HT-29 (cell line): ENCODE results near the gene ASIC3. TPM values are rescaled to one million over a fixed set of nuclear protein-coding genes. Genes with fewer than 3 reads are reported as not detected.
A peak's percentile ranks its signal among the peaks of the same experiment; 100 is the strongest.

Source experiments
- DNase-seq: peaks from one replicate; pipeline ENCODE4 v3.0.0-alpha.2; 2015; ENCODE audit warnings: low spot score
- total RNA-seq: library from RNA; depleted of rRNA; stranded (reverse); fragments of >200 nt; shearing (Covaris generic); gene quantifications from 2 replicates; pipeline ENCODE4 v1.2.3, GENCODE V29; 2014

ASIC3 gene
- total RNA-seq, 1 experiment from 2014 or later, result 2.2 TPM

DNA sequence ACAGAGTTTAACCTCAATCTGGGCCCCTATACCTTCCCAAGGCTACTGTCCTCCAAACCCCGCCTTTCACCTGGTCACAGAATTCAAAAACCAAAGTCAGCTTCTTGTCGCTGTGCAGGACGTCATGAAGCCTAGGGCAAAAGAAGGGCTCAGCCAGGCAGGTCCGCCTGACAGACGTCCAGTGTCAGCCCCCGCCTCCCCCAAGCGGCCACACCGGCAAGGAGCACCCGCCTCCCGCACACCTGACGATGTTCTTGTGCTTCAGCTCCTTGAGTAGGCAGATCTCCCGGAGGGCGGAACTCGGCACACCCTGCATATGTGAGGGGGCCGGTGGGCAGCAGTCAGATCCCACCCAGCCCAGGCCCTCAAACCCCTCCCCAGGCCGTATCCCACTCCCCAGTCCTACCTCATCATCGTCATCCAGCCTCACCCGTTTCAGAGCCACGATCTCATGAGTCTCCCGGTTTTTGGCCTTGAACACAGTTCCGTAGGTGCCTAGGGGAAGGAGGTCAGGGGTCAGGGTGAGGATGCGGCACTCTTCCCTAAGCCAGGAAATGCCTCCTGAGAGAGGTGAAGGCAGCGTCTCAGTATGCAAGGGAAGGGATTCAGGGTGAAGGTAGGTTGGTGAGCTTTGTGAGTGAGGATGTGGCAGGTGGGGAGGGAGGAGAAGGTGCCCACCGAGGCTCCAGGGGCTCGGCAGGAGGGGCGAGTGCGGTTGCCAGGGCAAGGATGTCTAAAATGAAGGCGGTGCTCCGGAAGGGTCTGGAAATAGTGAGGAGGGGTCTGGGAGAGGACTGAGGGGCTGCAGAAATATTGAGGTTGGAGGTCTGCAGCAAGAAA is 8.6 kb downstream of the ASIC3 start:
- no peak for DNase-seq

DNA sequence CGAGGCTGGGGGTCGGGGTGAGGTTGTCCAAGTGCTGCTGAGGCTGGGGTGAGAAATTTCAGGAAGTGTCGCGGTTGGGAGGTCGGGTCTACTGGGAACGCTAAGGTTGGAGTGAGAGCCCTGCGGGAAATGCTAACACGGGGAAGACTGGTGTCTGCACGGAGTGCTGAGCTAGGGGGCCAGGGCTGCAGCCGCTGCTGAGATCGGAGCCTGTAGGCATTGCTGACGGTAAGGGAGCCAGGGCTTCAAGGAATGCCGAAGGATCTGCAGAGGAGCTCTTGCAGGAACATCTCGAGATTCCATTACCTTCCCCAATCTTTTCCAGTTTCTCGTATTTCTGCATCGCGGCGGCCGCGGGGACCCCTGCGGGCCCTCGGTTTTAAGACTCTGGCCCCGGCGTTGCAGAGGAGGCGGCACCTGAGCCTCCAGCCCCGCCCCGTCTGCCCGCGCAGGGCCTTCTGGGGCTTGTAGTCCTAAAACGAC is 9.2 kb downstream of the ASIC3 start, which contains the start of gene CDK5:
TSS of gene CDK5 (minus strand) at position 392 of the 483 bp plus-strand sequence. CDS start at position 343, 49 bp downstream.
- DNase-seq, result no peak

DNA sequence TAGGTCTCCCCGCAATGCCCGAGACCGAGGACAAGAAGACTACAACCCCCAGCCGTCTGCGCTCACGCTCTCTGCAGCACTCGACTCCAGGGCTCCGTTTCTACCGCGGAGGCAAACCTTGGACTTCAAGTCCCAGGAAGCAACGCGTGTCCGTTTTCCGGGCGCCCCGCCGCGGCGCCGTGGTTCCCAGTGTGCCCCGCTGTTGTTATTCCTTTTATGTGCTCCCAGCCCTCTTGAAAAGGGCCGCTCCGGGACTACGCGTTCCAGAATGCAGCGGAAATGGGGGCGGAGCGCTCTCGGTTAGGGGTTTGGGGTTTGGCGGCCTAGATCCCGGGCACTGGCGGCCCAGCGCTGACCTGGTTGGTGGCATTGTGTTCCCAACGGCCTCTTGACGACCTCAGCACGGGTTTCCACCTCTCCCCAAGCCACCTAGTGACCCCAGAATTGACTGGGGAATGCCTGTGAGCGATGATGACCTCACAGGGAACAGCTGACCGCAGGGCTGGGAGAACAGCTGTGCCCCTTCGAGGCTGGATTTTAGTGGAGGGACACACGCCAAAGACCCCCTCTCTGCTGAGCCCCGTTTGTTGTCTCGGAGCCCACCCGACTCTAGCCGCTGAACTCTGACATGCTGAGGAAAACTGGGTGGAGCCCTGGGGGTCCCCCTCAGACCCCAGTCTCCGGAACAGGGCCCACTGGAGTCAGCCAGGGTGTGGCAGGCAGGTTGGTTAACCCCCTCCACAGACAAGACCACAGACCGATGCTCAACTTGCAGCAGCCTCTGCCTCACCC is 9.9 kb downstream of the ASIC3 start:
- peak; percentile 100 for DNase-seq

DNA sequence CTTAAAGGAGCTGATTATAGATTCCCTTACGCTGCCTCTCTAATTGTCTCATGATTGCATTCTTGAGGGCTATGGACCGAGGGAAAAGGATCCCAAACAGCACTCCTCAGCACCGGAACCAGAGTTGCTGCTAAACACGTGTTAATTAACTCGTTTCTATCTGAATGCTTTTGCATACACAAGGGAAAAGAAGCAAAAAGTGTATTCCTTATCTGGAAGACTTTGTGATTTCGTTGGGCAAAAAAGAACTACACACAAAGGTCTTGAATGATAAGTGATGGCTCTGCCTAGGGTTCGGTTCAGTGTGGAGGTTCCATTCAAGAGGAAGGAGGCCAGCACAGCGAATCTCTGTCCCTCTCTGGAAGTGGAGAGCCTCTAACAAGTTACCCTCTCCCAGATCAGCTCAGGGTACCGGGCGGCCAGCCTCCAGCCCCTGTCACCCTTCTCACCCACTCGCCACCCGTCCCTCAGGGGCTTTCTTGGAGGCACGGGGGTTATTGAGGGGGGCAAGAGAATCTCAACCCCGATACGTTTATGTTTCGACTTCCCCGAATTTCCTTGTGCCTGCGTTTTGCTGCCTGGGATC is 10.5 kb downstream of the ASIC3 start:
- DNase-seq, result peak; percentile 78

DNA sequence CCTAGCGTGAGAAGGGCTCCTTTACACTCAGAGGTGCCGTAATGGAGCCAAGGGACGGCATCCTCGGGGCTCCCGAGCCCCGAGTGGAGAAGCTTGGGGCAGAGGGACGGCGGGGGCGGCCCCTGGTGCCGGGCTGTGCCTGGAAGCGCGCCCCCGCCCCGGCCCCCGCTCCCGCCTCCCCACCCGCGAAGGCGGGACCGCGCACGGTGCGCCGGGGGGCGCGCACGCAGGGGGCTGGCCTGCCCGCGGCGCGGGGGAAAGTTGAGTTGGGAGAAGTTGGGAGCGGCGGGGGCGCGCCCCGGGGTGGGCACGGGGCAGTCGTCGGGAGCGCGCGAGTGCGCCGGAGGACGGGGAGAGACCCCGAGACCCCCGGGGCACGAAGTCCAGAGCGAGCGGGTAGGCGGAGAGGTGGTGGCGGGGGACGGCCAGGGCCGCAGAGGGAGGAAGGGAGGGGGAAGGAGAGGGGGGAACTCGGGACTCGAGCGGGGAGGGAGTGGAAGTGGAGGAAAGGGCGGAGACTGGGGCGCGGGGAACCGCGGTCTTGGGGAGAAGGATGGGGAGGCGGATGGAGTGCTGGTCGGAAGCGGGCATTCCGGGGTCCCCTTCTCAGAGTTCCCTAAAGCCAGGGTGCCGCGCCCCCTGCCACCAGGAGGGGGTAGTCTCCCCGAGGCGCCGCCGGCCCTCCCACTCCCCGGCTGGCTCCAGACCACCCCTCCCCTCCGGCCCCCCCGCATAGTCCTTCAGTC is 11.2 kb downstream of the ASIC3 start, which contains the start of gene SLC4A2:
TSS of gene SLC4A2 (plus strand) at position 223 of the 746 bp plus-strand sequence. CDS start 2,399 bp downstream, outside the sequence.
- peak; percentile 89 for DNase-seq

DNA sequence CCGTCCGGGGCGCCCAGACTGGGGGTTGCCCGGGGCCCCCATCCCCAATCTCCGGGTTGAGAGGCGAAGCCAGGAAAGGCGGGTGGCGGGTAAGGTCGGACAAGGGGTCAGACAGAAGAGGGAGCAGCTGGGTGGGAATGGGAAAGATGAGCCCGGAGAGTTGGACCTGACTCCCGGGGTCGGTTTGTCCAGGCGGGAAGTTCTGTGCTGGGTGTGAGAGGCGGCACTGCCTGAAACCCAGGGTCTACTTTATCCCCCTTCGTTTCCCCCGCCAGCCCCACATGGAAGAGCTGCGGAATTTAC is 11.7 kb downstream of the ASIC3 start:
- DNase-seq, result no peak

DNA sequence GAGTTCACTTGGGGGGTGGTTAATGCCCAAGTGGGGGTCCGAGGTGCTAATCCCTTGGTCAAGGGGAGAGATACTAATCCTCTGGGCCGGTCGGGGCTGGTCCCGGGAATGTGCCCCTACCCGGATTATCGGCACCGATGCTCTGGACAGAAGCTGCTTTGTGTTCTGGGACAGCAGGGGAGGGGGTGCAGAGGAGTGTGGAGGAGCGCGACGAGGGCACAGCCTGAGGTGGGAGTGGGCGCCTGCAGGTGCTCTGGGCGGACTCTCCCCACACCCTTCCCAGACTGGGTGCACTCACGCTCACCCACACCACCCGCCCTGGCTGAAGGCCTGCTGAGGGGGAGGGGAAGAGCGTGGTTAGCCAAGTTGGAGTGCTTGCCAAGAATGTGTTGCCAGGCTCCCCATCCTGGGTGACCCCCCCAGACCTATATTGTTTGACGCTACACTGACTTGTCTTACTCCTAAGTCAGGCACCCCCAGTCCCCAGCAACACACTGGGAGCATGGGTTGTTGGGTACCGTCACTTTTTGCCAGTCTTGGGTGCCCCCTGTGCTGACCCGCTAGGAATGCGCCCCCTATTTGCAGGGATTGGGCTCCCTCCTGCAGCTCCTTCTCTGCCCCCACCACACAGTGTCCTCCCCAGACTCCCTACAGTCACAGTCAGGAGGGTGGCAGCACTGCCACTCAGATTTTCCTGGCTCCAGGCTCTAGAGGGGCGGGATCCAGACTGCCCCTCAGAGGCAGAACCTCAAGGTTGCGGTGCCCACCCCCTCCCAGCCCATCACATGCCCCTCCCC is 12.3 kb downstream of the ASIC3 start:
- peak; percentile 89 for DNase-seq

DNA sequence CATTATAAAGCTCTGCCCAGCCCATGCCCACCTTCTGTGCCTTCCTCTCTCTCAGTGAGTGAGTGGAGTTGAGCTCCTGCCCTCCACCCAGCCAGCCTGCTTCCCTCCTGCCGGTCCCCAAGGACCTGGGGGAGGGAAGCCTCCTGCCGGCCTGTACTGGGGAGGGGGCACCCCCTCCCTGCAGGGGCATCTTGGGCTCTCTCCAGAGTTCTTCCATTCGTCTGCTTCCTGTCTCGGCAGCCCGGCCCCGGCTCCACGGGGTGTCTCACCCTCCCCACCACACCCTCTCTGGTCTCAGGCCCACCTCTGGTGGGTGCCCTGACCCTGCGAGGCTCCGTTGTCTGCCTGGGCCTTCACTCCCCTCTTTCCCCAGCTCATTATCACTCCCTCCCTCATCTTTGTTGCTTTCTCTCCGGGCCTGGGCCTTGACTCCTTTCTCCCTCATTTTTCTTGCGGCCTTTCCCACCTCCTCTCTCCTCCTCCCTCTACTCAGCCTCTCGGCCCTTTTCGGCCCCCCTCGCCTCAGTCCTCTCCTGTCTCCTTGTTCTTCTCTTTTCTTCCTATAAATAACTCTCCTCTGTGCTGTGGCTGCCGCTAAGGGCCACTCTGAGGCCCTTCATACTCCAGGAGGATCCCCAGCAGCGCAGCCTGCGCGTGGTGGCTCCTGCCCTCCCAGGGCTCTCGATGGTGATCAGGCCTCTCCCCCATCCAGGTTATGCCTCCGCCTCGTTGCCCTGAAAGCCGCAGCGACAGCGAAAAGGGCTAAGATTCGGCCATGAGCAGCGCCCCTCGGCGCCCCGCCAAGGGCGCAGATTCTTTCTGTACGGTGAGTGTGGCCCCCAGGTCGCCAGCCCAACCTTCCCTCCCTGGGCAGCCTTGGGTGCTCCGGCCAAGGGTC is 13.1 kb downstream of the ASIC3 start:
- no peak for DNase-seq

DNA sequence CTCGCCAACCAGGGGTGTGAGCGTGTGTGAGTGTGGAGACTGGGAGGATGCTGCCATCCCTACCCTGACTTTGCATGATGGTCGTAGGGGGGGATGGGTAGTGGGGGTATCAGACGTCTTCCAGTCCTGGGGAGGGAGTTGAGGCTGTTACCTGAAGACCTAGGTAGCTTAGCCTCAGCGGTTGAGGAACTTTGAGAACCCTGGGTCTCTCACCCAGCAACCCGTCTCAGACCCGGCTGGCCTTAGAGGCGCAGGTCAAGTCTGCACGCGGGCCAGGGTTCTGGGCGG is 13.7 kb downstream of the ASIC3 start:
- no peak for DNase-seq

DNA sequence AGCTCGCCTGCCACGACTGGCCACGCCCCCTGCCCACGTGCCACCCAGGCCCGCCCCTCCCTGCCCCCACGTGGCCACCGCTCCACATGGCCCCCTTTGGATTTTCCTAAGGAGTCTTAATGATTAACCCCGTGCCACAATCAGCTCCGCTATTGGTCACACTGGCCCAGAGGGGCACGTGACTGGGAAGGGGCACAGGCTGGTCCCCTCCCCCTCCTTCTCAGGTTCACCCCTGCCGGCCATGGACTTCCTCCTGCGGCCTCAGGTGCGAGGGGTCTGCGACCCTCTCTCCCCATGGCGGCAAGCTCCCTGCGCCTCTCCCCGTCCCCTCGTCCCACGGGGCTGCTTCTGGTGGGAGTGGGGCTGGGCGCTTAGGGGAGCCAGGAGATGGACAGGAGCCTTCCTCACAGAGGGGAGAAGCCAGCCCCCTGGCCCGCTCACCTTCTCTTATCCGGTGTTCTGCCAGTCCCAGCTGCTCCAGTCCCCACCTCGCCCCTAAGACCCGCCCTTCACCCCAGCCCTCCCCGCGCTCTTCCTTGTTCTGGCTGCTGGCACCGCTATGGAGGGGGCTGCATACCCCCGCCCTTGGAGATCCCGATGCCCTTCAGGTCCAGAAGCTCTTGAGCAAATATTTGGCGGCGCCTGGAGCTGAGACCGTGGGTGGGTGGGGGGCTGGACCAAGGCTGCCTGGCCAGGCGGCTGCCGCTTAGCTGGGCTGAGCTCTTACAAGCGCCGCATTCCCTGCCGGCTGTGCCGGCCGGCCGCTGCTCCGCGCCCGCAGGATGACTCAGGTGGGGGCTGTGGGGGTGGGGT is 14.3 kb downstream of the ASIC3 start:
- DNase-seq, result peak; percentile 98

DNA sequence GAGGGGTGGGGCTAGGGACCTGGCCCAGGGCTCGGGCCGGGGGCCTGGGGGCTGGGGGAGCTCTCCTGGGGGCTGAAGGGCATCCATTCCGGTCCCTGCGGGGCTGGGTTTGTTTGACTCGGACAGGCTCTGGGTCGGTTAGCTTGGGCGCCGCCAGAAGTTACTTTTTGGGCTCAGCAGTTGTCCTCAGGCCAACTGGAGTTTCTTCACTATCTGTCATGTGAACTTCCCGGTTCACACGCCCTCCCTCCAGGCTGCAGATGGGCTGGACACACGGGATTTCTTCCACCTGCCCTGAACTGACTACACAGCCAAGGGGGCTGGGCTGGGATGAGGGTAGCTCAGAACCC is 14.9 kb downstream of the ASIC3 start:
- peak; percentile 59 for DNase-seq

DNA sequence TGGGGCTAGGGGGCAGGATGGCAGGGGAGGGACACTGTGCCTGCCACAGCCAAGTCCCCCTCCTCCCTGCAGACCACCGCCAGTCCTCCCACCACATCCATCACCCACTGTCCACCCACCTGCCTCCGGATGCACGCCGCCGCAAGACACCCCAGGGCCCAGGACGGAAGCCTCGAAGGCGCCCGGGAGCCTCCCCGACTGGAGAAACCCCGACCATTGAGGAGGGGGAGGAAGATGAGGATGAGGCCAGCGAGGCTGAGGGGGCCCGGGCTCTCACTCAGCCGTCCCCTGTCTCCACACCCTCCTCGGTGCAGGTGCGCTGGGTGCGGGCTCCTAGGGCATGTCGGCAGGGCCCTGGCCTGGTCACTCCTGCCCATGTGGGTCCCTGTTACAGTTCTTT is 16.1 kb downstream of the ASIC3 start:
- no peak for DNase-seq

DNA sequence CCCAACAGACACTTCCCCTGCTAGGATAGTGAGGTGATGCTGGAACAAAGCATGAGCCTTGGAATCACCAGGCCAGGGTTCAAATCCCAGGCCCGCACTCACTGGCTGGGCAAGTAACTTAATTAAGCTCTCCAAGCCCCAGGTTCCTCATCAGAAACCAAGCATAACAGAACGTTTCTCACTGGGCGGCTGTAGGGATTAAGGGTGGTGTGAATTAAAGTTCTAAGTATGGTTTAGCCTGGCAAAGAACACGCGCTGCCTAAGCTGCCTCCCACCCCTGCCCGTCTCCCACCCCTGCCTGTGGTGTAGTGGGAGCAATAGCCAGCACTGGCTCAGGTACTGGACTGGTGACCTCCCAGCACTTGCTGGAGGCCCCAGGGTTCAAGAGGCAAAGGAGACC is 16.7 kb downstream of the ASIC3 start:
- DNase-seq, result no peak

DNA sequence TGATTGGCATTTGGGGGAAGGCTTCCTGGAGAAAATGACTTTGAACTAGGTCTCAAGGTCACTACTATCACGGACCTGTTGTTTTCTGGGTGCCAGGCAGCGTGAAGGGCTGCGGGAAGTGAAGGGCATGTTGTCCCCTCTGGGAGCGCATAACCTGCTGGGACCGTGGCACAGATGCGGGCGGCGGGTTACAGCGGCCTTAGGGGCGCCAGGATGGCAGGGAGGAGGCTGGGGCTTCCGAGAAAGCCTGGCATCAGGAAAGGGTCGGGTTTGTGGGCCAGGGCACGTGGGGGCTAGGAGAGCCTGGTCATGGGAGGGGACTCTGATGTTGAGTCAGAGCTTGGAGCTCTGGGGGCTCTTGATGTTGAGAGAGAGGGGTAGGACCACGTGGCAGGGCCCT is 17.2 kb downstream of the ASIC3 start:
- no peak for DNase-seq

DNA sequence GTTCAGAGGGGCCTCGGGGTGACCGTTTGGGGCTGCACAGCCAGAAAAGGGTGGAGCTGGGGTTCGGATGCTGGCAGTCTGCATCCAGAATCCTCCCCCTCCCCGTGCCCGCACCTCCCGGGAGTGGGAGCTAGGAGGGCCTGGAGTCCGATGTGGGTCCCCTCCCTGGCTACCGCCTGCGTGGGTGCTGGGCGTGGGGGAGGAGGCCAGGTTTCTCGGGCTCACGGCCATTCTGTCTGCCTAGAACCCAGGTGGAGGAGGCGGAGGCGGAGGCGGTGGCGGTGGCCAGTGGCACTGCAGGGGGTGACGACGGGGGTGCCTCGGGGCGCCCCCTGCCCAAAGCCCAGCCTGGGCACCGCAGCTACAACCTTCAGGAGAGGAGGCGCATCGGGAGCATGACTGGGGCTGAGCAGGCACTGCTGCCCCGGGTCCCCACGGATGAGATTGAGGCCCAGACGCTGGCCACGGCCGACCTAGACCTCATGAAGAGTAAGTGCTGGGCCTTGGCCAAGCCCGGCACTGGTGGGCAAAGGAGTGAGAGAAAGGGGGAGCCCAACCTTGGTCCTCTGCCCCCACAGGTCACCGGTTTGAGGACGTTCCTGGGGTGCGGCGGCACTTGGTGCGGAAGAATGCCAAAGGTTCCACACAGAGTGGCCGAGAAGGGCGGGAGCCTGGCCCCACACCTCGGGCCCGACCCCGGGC is 18.1 kb downstream of the ASIC3 start:
- DNase-seq, result no peak

DNA sequence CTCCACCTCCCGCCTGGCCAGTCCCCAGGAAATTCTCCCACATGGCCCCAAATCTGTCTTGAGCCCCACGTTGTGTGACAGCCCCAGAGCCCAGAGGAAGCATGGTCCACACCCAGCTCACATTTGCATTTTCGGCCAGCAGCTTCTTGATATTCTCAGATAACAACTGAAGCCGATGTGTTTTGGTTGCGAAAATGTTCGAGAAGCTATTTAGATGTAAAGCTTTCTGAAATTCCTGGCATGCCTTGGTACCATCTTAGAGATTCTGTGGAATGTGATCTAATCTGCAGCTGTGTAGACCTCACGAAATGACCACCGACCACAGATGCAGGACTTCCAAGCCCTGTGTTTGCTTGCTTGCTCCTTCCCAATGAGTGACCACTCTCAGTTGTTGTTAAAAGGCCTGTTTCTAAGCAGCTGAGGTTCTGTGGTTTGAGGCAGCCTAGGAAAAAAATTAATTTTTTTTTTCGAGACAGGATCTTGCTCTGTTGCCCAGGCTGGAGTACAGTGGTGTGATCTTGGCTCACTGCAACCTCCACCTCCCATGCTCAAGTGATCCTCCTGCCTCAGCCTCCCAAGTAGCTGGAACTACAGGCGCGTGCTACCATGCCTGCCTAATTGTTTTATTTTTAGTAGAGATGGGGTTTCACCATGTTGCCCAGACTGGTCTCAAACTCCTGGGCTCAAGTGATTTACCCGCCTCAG is 19.9 kb downstream of the ASIC3 start:
- DNase-seq, result no peak

DNA sequence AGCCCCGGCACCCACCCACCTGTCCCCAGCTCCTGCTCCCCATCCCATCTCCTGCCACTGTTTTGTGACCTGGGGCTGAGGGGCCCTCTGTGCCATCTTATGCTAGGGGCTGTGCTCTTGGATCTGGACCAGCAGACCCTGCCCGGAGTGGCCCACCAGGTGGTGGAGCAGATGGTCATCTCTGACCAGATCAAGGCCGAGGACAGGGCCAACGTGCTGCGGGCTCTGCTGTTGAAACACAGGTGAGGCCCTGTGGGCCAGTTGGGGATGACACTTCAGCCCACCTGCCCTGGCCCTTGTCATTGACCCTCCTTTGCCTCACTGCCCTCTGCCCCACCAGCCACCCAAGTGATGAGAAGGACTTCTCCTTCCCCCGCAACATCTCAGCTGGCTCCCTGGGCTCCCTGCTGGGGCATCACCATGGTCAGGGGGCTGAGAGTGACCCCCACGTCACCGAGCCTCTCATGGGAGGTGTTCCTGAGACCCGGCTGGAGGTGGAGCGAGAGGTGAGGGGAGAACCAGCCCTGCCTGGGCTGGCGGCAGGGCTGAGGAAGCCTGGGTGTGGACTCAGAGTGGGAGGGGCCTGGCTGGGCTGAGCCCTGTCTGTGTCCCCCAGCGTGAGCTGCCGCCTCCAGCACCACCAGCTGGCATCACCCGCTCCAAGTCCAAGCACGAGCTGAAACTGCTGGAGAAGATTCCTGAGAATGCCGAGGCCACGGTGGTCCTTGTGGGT is 21.7 kb downstream of the ASIC3 start:
- DNase-seq, result no peak
